GM18909 (cell line): Measurements from ENCODE around the gene IL32.
"Not testable (repeated sequence)": the region's sequence is repeated elsewhere in the genome, so short reads cannot be mapped to it uniquely, and the experiment has no call there.

Experiments used
- ATAC-seq: cut with Tn5 transposase; IDR thresholded peaks from one replicate; pipeline ENCODE4 v1.9.1; 2021; ENCODE audit warnings: mild to moderate bottlenecking; ENCODE audit not compliant: unreplicated experiment, poor library complexity

The IL32 gene

DNA sequence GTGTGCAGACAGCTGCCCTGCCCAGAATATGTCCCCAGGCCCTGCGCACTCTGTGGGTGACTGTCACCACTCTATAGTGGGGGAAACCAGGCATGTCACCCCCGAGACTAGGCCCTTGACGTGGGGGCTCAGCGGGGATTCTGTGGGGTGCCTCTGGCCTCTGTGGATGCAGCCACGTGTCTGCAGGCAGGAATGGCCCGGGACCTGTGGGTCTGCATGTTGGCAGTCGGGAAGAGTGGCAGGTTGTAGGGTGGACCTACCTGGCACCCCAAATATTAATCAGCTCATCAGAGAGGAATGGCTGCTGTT is 954 bp downstream of the IL32 start:
- no peak for ATAC-seq

DNA sequence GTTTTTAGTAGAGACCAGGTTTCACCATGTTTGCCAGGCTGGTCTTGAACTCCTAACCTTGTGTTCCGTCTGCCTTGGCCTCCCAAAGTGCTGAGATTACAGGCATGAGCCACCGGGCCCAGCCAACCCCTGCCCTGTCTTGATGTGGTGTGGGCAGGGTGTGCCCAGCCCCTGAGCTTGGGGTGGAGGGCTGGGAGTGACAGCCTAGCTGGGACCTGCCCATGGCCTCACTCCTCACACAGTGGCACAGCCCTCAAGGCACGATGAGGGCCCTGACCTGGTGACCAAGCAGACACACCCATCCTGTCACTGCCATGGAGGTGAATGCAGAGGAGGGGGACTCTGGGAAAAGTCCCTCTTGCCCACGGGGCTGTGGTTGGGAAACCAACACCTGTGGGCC is 3.0 kb downstream of the IL32 start:
- no peak for ATAC-seq

DNA sequence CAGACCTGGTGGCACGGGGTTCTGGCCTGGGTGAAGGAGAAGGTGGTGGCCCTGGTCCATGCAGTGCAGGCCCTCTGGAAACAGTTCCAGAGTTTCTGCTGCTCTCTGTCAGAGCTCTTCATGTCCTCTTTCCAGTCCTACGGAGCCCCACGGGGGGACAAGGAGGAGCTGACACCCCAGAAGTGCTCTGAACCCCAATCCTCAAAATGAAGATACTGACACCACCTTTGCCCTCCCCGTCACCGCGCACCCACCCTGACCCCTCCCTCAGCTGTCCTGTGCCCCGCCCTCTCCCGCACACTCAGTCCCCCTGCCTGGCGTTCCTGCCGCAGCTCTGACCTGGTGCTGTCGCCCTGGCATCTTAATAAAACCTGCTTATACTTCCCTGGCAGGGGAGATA is 3.7 kb downstream of the IL32 start:
- not testable (repeated sequence) for ATAC-seq

DNA sequence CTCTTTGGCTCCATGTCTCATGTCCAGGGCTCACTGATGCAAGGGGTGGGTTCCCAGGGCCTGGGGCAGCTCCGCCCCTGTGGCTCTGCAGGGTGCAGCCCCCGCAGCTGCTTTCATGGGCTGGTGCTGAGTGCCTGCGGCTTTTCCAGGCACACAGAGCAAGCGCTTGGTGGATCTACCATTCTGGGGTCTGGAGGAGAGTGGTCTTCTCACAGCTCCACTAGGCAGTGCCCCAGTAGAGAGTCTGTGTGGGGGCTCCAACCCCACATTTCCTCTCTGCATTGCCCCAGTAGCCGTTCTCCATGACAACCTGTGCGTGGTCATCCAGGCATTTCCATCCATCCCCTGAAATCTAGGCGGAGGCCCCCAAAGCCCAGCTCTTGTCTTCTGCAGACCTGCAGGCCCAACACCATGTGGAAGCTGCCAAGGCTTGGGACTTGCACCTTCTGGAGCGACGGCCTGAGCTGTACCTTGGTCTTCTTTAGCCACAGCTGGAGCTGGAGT is 5.2 kb downstream of the IL32 start:
- no peak for ATAC-seq

DNA sequence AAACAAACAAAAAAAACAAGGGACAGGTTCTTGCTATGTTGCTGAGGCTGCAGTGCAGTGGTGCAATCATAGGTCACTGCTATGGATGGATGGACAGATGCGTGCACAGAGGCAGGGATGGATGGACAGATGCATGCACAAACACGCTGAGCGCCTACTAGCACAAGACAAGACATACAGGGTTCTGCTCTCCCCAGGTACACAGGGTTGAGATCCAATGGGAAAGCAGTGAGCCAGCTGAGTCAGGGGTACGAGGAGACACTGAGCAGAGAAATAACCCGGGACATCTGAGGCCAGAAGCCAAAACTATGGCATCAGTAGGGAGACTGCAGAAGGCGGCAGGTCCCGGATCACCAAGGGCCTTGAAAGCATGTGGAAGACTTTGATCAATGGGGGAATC is 6.2 kb downstream of the IL32 start:
- ATAC-seq: no peak

DNA sequence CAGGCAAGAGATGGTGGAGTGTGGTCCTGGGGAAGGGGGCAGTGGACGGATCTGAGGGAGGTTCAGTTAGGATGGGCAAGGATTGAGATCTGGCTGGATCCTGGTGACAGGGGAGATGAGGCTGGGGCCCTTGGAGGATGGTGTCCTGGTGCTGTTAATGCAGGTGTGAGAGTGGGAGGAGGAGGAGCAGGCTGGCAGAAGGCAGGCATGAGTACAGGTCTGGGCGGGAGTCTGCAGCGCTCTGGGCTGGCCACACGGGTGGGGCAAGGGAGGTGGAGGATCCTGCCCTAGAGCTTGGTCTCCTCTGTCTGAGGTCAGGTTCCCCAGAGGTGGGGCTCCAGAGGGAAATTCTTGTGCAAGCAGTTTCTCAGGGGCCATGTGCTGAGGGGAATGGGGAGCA is 6.7 kb downstream of the IL32 start:
- not testable (repeated sequence) for ATAC-seq

DNA sequence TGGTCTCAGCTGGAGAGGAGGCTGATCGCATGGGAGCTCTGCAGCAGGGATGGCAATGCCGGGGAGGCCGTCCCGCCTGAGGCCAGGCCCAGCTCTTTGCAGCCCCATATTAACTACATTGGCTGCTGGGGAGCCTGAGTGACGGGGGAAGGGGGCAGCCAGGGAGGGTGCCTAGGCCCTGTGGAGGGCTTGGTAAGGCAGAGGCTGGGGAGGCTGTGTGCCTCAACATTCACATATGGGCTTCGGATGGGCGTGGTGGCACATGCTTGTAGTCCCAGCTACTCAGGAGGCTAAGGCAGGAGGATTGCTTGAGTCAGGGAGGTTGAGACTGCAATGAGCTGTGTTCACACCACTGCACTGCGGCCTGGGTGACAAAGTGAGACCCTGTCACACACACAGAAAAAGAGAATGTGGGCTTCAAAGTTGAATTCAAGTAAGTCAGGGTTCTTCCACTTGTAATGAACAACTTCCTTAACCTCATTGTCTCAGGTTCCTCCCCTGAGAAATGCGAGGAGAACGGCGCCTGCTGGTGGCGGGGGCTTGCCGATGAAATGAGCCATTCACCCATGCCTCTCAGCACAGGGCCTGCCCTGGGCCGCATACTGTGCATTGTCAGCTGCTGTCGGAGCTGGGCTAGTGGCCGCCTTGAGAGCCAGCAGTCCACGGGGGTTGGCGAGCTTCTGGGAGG is 7.3 kb downstream of the IL32 start:
- ATAC-seq: not testable (repeated sequence)

DNA sequence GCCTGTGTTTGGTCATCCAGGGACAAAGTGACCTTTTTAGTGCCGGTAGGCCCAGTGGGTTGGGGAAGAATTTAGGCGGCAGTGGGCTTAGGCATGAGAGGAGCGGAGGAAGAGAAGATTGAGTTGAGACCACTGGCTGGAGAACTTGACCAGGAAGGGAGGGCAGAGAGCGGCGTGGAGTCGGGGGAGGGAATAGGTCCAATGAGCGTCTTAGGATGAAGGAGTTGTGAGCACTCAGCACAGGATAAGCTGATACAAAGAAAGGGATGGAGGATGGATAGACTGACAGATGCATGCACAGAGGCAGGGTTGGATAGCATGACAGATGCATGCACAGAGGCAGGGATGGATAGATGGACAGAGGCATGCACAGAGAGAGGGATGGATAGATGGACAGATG is 8.0 kb downstream of the IL32 start:
- ATAC-seq: no peak

DNA sequence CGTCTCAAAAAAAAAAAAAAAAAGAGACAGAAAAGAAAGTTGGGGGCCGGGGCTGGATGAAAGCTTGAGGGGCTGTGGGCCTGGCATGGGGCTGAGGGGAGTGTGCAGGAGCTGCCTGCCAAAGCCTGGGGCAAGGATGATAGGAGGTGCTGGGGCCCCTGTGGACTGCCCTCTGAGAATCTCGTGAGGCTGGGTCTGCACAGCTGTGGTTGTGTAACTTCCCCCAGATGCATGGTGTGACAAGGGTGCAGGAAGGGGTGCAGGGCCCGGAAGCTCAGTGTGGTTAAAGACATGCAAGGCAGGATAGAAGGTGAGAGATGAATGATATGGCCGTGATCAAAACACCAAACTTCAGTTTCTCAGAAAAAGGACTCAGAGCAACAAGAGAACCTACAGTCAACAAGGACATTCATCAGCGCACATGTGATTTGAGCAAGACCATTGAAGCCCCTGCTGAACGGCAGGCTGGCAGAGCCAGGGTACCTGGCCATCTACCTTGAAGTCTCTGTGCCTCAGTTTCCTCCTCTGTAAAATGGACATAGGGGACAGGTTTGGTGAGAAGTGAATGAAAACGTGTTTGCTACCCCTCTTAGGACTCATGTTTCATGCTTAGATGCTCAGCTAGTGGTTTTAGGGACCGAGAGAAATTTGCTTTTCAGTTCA is 9.6 kb downstream of the IL32 start:
- peak; percentile 84 for ATAC-seq

DNA sequence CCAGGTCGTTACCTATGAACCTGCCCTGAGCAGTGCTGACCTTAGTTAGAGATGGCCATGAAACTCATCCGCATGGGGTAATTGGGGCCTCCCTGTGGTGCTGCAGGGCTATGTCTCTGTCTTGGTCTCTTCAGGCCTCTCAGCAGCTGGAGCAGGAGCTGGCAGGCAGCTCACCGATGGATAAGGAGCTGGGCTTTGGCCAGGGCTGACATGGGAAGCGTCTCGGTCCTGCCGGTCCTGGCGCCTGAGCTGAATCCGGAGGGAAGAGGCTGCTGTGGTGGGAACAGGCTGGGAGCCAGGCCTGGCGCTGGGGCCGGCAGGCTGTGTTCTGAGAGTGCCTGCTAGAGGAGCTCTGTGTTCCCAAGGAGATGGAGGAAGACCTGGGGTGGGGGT is 10.1 kb downstream of the IL32 start:
- ATAC-seq: no peak

DNA sequence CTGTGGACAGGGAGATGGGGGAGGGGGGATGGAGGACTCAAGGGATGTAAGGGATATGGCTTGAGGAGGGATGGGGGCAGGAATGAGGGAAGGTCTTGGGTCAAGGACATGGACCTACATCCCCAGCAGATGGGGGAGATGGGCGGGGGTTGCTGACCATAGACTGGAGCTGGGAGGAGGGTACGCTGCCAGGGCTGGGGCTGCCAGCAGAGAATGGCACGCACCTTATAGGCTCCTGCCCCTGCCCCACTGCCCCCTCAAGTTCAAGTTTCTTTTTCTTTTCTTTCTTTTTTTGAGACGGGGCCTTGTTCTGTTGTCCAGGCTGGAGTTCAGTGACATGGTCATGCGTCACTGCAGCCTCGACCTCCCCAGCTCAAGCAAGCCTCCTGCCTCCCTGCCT is 10.5 kb downstream of the IL32 start:
- not testable (repeated sequence) for ATAC-seq

DNA sequence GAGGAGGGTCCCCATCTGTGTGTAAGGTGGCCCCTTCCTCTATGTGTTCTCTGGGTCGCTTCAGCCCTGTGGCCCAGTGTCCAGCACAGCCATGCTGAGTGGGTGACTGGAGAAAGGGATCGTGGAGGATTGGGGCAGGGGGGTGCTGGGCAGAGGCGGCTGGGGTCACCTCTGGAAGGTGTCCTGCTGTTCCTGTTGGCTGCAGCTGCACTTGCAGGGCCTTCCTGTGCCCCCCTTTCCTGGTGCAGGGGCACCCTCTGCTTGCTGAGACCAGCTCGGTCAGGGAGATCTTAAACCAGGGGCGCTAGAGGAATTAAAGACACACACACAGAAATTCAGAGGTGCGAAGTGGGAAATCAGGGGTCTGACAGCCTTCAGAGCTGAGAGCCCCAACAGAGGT is 11.1 kb downstream of the IL32 start:
- no peak for ATAC-seq

DNA sequence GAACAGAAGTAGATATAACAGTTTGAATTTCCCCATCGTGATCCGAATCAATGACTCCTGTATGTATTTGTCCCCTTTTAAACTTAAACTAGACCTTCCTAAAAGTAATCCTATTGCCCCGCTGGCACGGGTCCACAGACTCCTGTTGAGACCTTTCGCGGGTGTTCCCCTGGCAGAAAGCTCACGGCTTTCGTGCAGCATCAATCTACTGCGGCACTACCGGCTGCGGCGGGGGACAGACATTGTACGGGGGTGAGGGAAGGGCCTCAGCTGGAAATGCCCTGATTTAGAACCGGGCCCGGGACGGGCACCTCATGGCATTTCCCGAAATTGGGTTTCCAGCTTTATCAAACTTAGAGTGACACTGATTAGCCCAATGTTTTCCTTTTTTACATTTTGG is 14.6 kb downstream of the IL32 start:
- ATAC-seq: no peak

DNA sequence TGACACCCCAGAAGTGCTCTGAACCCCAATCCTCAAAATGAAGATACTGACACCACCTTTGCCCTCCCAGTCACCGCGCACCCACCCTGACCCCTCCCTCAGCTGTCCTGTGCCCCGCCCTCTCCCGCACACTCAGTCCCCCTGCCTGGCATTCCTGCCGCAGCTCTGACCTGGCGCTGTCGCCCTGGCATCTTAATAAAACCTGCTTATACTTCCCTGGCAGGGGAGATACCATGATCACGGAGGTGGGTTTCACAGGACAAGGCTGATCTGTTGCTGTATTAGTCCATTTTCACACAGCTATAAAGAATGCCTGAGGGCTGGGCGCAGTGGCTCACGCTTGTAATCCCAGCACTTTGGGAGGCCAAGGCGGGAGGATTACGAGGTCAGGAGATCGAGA is 16.5 kb downstream of the IL32 start:
- ATAC-seq: not testable (repeated sequence)

DNA sequence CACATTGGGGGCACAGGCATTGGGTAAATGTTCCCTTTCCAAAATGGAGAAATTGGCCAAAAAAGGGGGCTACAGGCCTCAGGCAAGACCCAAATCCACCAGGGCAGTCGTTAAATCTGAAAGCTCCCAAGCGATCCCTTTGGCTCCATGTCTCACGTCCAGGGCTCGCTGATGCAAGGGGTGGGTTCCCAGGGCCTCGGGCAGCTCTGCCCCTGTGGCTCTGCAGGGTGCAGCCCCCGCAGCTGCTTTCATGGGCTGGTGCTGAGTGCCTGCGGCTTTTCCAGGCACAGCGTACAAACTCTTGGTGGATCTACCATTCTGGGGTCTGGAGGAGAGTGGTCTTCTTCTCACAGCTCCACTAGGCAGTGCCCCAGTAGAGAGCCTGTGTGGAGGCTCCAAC is 18.0 kb downstream of the IL32 start:
- ATAC-seq: not testable (repeated sequence)

DNA sequence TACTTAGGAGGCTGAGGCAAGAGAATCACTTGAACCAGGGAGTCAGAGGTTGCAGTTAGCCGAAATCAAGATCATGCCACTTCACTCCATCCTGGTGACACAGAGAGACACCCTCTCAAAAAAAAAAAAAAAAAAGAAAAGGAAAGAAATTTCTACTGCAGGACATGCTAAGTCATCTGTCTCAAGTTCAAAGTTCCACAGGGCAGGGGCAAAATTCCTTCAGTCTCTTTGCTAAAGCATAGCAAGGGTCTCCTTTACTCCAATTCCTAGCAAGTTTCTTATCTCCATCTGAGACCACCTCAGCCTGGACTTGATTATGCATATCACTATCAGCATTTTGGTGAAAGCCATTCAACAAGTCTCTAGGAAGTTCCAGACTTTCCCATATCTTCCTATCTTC is 19.1 kb downstream of the IL32 start:
- no peak for ATAC-seq

DNA sequence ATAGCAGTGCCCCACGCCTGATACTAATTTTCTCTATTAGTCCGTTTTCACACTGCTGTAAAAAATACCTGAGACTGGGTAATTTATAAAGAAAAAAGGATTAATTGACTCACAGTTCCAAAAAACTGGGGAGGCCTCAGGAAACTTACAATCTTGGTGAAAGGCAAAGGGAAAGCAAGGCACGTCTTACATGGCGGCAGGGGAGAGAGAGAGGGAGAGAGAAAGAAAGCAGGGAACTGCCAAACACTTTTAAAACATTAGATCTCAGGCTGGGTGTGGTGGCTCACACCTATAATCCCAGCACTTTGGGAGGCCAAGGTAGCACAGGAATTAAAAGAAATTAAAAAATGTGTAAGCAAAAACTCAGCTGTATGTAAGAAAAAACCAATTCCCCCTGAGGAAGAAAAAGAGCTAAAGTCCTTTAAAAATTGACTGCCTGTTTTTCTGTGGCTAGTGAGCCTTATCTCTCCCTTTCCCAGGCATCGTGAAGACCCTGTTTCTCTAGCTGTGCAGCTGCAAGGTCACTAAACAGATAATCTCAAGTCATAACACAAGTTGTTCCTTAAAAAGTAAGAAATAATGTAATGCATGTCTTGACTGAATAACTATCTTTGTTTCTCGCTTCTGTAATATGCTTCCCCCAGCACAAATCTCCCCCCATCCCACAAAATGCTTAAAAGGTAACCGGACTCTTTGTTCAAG is 19.7 kb downstream of the IL32 start:
- ATAC-seq: no peak

DNA sequence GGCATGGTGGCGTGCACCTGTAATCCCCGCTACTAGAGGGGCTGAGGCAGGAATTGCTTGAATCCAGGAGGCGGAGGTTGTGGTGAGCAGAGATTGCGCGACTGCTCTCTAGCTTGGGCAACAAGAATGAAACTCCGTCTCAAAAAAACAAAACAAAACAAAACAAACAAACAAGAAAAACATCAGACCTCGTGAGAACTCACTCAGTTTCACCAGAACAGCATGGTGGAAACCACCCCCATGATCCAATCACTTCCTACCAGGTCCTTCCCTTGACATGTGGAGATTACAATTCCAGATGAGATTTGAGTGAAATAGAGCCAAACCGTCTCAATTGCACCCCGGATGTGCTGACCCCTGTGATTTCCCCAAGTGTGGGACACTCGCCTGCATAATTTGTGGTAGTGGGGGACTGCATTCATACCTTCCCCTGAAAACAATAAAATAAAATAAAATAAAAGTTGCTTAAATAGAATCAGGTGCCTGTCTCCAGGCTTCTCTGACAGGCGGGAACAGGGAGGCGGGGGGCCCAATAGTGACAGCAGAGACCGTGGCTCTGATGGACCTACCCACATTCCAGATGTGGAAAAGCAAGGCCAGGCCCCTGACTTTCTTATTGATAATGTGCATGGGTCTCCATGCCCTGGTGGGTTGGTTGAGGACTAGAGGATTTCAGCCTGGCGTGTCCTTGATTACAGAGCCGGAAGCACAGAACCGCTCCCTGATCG is 20.6 kb downstream of the IL32 start:
- no peak for ATAC-seq

DNA sequence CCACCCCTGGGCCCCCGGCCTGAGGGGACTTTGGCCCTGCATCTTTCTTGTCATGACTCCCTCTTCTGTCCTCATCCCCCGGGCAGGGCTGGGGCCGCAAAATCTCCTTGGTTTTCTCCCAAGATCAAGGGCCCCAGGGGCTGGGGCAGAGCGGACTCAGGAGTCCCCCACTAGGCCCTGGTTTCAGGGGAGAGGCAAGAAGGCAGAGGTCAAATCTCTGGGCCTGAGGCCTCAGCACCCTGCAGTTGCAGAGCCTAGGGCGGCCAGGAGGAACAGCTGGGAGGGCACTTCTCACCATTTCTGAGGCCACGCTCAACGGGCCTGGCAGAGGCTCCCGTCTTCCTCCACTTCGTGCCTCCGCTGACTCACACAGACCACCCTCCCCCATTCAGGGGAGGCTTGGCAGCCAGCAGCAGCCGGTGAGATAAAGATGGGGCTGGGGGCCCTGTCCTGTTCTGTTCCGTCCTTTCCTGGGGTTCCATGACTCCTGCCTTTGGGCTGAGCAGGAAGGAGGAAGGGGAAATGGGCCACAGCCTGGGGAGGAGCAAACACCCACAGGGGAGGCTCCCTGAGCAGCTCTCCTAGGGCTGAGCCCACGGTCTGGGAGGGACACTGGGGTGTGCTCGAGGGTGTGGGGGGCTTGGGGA is 21.3 kb downstream of the IL32 start:
- no peak for ATAC-seq
